GM18861 (cell line): ENCODE measurements around the gene PDE4A.
A peak's percentile ranks its signal among the peaks of the same experiment; 100 is the strongest.
"Not testable (repeated sequence)": the region's sequence is repeated elsewhere in the genome, so short reads cannot be mapped to it uniquely, and the experiment has no call there.

Experiments
- ATAC-seq: cut with Tn5 transposase; IDR thresholded peaks from one replicate; pipeline ENCODE4 v1.9.1; 2021; ENCODE audit not compliant: unreplicated experiment

Gene PDE4A

GRCh38 chr19:10461047-10461949, 41.0 kb downstream of the PDE4A start:
- peak; percentile 76 for ATAC-seq

GRCh38 chr19:10462042-10462441, 41.7 kb downstream of the PDE4A start:
- ATAC-seq, result not testable (repeated sequence)

GRCh38 chr19:10462557-10462956, 42.2 kb downstream of the PDE4A start:
- ATAC-seq, result no peak

- no peak for ATAC-seq
Observed at GRCh38 chr19:10464456-10464855, 44.1 kb downstream of the PDE4A start.

- no peak for ATAC-seq
Observed at GRCh38 chr19:10467104-10467706, 46.9 kb downstream of the PDE4A start.

GRCh38 chr19:10468133-10468532, 47.8 kb downstream of the PDE4A start:
- no peak for ATAC-seq

- no peak for ATAC-seq
Observed at GRCh38 chr19:10471909-10472308, 51.6 kb downstream of the PDE4A start.

- no peak for ATAC-seq
Observed at GRCh38 chr19:10473192-10473591, 52.9 kb downstream of the PDE4A start.

GRCh38 chr19:10474962-10475451, 54.7 kb downstream of the PDE4A start:
- ATAC-seq, result no peak

GRCh38 chr19:10478476-10478875, 58.1 kb downstream of the PDE4A start:
- no peak for ATAC-seq

- no peak for ATAC-seq
Observed at GRCh38 chr19:10478903-10479384, 58.6 kb downstream of the PDE4A start.

- ATAC-seq, result no peak
Observed at GRCh38 chr19:10486551-10486950, 66.2 kb downstream of the PDE4A start.

GRCh38 chr19:10491472-10492047, 71.2 kb downstream of the PDE4A start:
- ATAC-seq, result no peak

- no peak for ATAC-seq
Observed at GRCh38 chr19:10497371-10497770, 77.0 kb downstream of the PDE4A start.

GRCh38 chr19:10499550-10500246, 79.4 kb downstream of the PDE4A start:
- no peak for ATAC-seq

GRCh38 chr19:10500247-10500592, 79.9 kb downstream of the PDE4A start:
- ATAC-seq, result no peak

GRCh38 chr19:10501971-10502523, 81.7 kb downstream of the PDE4A start:
- peak; percentile 19 for ATAC-seq

GRCh38 chr19:10502524-10503001, 82.2 kb downstream of the PDE4A start:
- ATAC-seq, result peak; percentile 81

GRCh38 chr19:10503002-10503789, 82.9 kb downstream of the PDE4A start, which contains the start of gene KEAP1:
TSS of gene KEAP1 (minus strand) at chr19:10503356. CDS start at chr19:10500033, 3,323 bp downstream.
- ATAC-seq, result no peak
